Occipital lobe (tissue), 2 donors: ENCODE results near the gene CCL8. TPM values are rescaled to one million over a fixed set of nuclear protein-coding genes. Genes with fewer than 3 reads are reported as not detected.

Experiments
- DNase-seq: peaks from one replicate; lab custom pipeline; 2025; lab: John Stamatoyannopoulos, UW
- total RNA-seq: library from RNA; depleted of rRNA; stranded (reverse); fragments of >200 nt; gene quantifications from one replicate; pipeline ENCODE4 v1.2.3, GENCODE V29; 2014

Gene CCL8
- total RNA-seq, 1 donor from 2014 or later, result 0.16 TPM

DNA sequence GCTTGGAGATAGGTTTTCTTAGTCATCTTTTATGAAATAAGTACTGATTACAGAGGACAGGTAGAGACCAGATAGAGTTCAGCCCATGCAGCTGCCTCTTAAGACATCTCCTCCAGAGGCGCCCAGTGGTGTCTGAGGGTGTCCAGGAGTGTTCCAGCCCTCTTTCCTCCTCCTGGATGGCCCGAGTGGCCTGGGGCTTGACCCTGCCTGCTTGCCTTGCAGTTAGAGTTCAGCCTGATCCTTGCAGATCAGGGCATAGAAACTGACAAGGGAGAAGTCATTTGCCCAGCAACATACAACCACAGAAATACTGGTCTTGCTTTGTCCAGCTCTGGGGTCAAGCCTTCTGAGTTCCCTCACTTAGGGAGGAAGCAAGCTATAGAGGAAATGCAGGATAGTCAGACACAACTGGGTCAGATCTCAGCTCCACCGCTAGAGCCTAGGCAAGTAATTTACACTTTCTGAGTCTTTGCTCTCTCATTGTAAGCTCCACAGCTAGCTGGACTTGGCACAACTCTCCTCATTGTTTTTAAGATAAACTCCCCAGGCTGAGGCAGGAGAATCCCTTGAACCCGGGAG lies 47.4 kb downstream of the CCL8 start:
- DNase-seq, result no peak

GRCh38 chr17:34367486-34368195 lies 48.4 kb downstream of the CCL8 start:
- no peak for DNase-seq

- DNase-seq, result no peak
Measured at GRCh38 chr17:34368196-34368945, 49.1 kb downstream of the CCL8 start.

- no peak for DNase-seq
Measured at GRCh38 chr17:34368946-34369500, 49.8 kb downstream of the CCL8 start.

DNA sequence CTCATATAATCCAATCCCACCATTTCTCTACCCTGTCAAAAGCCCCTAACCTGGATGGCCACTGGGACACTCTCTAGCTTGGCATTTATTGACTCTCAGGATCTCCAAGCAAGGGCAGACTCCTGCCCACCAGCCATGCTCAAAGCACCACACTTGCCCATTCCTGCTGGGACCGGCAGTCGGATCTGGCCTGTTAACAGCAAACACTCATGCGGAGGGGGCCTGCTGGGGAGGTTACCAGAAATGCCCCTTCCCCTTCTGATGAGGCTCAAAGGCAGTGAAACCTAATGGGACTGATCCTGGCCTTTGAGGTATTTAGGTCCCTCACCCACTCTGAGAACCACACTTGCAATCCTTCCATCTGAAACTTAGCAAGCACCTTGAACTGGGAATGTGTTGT lies 50.3 kb downstream of the CCL8 start:
- DNase-seq, result no peak

DNA sequence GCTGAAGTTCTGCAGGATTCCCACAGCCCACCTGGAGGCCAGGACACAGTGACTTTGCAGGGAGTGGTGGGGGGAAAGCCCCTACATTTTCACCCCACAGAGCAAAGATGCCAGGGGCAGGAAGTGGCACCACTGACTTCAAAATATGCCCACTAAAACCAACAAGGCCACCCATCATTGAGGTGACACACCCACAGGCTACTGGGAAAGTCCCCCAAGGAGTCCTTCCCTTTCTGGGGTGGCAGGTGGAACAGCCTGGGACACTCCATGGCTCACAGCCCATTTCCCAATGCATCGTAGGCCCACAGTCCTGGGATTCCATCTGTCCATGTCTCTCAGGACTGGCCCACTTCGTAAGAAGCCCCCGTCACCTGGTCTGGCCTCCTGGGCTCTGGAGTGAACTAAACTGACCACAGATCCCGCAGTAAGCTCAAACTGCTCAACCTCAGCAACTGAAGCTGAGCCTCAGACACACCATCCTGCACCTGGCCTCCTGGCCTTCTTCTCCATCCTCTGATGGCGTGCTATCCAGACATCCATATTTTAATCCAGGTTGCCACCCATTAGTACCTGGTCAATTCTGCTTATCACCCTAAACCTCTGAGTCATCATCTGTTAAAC lies 51.3 kb downstream of the CCL8 start:
- DNase-seq, result no peak

DNA sequence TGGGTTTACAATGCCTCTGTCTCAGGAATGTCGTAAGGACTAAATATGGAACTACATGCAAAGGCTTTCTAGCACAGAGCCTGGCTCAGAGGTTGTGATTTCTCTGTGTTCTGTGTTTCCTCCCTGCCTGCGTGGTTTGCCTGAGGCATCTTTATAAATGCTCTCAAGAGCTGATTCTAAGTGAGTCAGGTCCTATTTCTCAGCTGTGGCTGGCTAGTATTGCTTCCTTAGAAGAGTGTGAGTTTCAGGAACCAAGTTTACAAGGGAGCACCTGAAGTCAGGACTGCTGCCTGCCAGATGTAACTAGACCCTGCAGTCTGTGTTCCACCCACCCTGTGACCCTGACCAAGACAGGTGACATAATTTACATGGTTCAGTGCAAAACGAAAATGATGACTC lies 51.8 kb downstream of the CCL8 start:
- DNase-seq, result no peak

Other genes with a start within 250 kb of the CCL8 start
- gene CCL2, start 64.2 kb upstream of the CCL8 start, total RNA-seq, result 8.7 TPM
- gene CCL7, start 49.2 kb upstream of the CCL8 start, total RNA-seq, result not detected
- not detected for gene CCL11, start 33.7 kb upstream of the CCL8 start, total RNA-seq
- gene CCL13, start 37.0 kb downstream of the CCL8 start, total RNA-seq, result not detected
- gene CCL1, start 43.8 kb downstream of the CCL8 start, total RNA-seq, result 0.47 TPM